ENCODE results near the gene SRCAP.

SRCAP gene

GRCh38 chr16:30662449-30662848 is 36.5 kb upstream of the SRCAP start:
- no peak for TF ChIP-seq TAF1 (IDR thresholded peaks at IDR 0.05; ENCODE audit: low read depth)
- no peak for TF ChIP-seq YY1 (IDR thresholded peaks at IDR 0.05; ENCODE audit: low read depth)
- no peak for TF ChIP-seq CREB1 (IDR thresholded peaks at IDR 0.05; ENCODE audit: low read depth)
- TF ChIP-seq MAX (IDR thresholded peaks at IDR 0.05), result no peak
- no peak for TF ChIP-seq EGR1 (IDR thresholded peaks at IDR 0.05)
- no peak for TF ChIP-seq USF1 (IDR thresholded peaks at IDR 0.05)
- no peak for TF ChIP-seq RAD21 (IDR thresholded peaks at IDR 0.05; ENCODE audit: low read depth)
- TF ChIP-seq FOXM1 (IDR thresholded peaks at IDR 0.05; ENCODE audit: borderline replicate concordance, low read depth), result no peak
- TF ChIP-seq ZBTB7A (IDR thresholded peaks at IDR 0.05; ENCODE audit: low read depth), result no peak
- TF ChIP-seq TEAD4 (IDR thresholded peaks at IDR 0.05), result no peak
- no peak for TF ChIP-seq NFIC (IDR thresholded peaks at IDR 0.05)
- no peak for TF ChIP-seq REST (IDR thresholded peaks at IDR 0.05; ENCODE audit: low read depth)
- no peak for TF ChIP-seq EP300 (IDR thresholded peaks at IDR 0.05; ENCODE audit: borderline replicate concordance)
- TF ChIP-seq CEBPB (IDR thresholded peaks at IDR 0.05), result no peak
- no peak for TF ChIP-seq TCF12 (IDR thresholded peaks at IDR 0.05; ENCODE audit: low read depth)

GRCh38 chr16:30663038-30663437 is 35.9 kb upstream of the SRCAP start:
- TF ChIP-seq CEBPB (IDR thresholded peaks at IDR 0.05) (no peak), TCF12 (IDR thresholded peaks at IDR 0.05; ENCODE audit: low read depth) (no peak), EP300 (IDR thresholded peaks at IDR 0.05; ENCODE audit: borderline replicate concordance) (no peak), EGR1 (IDR thresholded peaks at IDR 0.05) (no peak), TEAD4 (IDR thresholded peaks at IDR 0.05) (no peak), REST (IDR thresholded peaks at IDR 0.05; ENCODE audit: low read depth) (no peak), TAF1 (IDR thresholded peaks at IDR 0.05; ENCODE audit: low read depth) (no peak), CREB1 (IDR thresholded peaks at IDR 0.05; ENCODE audit: low read depth) (no peak), RAD21 (IDR thresholded peaks at IDR 0.05; ENCODE audit: low read depth) (no peak), USF1 (IDR thresholded peaks at IDR 0.05) (no peak), ZBTB7A (IDR thresholded peaks at IDR 0.05; ENCODE audit: low read depth) (no peak), YY1 (IDR thresholded peaks at IDR 0.05; ENCODE audit: low read depth) (no peak), FOXM1 (IDR thresholded peaks at IDR 0.05; ENCODE audit: borderline replicate concordance, low read depth) (no peak), MAX (IDR thresholded peaks at IDR 0.05) (no peak), NFIC (IDR thresholded peaks at IDR 0.05) (no peak)

GRCh38 chr16:30663820-30664219 is 35.2 kb upstream of the SRCAP start:
- TF ChIP-seq EGR1 (IDR thresholded peaks at IDR 0.05) (no peak), NFIC (IDR thresholded peaks at IDR 0.05) (no peak)

GRCh38 chr16:30664616-30665109 is 34.3 kb upstream of the SRCAP start:
- TF ChIP-seq TAF1 (IDR thresholded peaks at IDR 0.05; ENCODE audit: low read depth) (no peak), RAD21 (IDR thresholded peaks at IDR 0.05; ENCODE audit: low read depth) (no peak), ZBTB7A (IDR thresholded peaks at IDR 0.05; ENCODE audit: low read depth) (no peak), YY1 (IDR thresholded peaks at IDR 0.05; ENCODE audit: low read depth) (no peak), CEBPB (IDR thresholded peaks at IDR 0.05) (no peak), FOXM1 (IDR thresholded peaks at IDR 0.05; ENCODE audit: borderline replicate concordance, low read depth) (no peak), NFIC (IDR thresholded peaks at IDR 0.05) (no peak), EP300 (IDR thresholded peaks at IDR 0.05; ENCODE audit: borderline replicate concordance) (no peak), EGR1 (IDR thresholded peaks at IDR 0.05) (no peak)

- TF ChIP-seq ZBTB7A (IDR thresholded peaks at IDR 0.05; ENCODE audit: low read depth) (no peak), FOXM1 (IDR thresholded peaks at IDR 0.05; ENCODE audit: borderline replicate concordance, low read depth) (no peak), NFIC (IDR thresholded peaks at IDR 0.05) (no peak), CEBPB (IDR thresholded peaks at IDR 0.05) (no peak), YY1 (IDR thresholded peaks at IDR 0.05; ENCODE audit: low read depth) (no peak), EGR1 (IDR thresholded peaks at IDR 0.05) (no peak), REST (IDR thresholded peaks at IDR 0.05; ENCODE audit: low read depth) (no peak), RAD21 (IDR thresholded peaks at IDR 0.05; ENCODE audit: low read depth) (no peak), TEAD4 (IDR thresholded peaks at IDR 0.05) (no peak), CREB1 (IDR thresholded peaks at IDR 0.05; ENCODE audit: low read depth) (no peak), TAF1 (IDR thresholded peaks at IDR 0.05; ENCODE audit: low read depth) (no peak), MAX (IDR thresholded peaks at IDR 0.05) (no peak), EP300 (IDR thresholded peaks at IDR 0.05; ENCODE audit: borderline replicate concordance) (no peak), USF1 (IDR thresholded peaks at IDR 0.05) (no peak), TCF12 (IDR thresholded peaks at IDR 0.05; ENCODE audit: low read depth) (no peak)
These were observed 33.7 kb upstream of the SRCAP start for GRCh38 chr16:30665155-30665829.

All from Ishikawa (cell line).